Gastrocnemius medialis (tissue), 4 donors: ENCODE measurements around the gene OGG1. TPM values are rescaled to one million over a fixed set of nuclear protein-coding genes. Genes with fewer than 3 reads are reported as not detected.

Source experiments
- ATAC-seq, 2 donors: fragments of 150-250 bp; one replicate each; pipeline ENCODE4 v1.9.1; 2016
- DNase-seq, 2 donors: peaks; one replicate each; pipeline ENCODE4 v3.0.0-alpha.2; 2019
- H3K27ac ChIP-seq, 4 donors: fragments of 200-600 bp; sonication (generic); 1 replicate in 1 of 4; 2 replicates in 3 of 4; pipeline ENCODE4 v1.5.1; 2016 to 2018; ENCODE audit warnings: mild to moderate bottlenecking in 2 of 4, moderate library complexity in 1 of 4
- H3K27me3 ChIP-seq, 3 donors: fragments of 200-600 bp; sonication (generic) in 2 of 3; 1 replicate in 1 of 3; 2 replicates in 2 of 3; pipeline versions ENCODE4 v1.5.1 to v1.6.0; 2016 to 2019; ENCODE audit warnings: mild to moderate bottlenecking in 1 of 3, moderate library complexity in 1 of 3
- H3K36me3 ChIP-seq, 2 donors: fragments of 200-600 bp; sonication (generic) in 1 of 2; one replicate each; pipeline ENCODE4 v1.5.1; 2017 to 2018
- H3K4me1 ChIP-seq, 2 donors: fragments of 200-600 bp; sonication (generic) in 1 of 2; one replicate each; pipeline ENCODE4 v1.5.1; 2016 to 2017; ENCODE audit warnings: mild to moderate bottlenecking in 2 of 2
- H3K4me3 ChIP-seq, 4 donors: fragments of 200-600 bp; sonication (generic) in 3 of 4; 1 replicate in 1 of 4; 2 replicates in 3 of 4; pipeline ENCODE4 v1.5.1; 2016 to 2019; ENCODE audit warnings: mild to moderate bottlenecking in 2 of 4
- H3K9me3 ChIP-seq, 3 donors: fragments of 200-600 bp; sonication (generic) in 2 of 3; 1 replicate in 1 of 3; 2 replicates in 2 of 3; pipeline ENCODE4 v1.5.1; 2016 to 2019
- POLR2A ChIP-seq, 2 donors: fragments of 450-650 bp; IDR thresholded peaks; one replicate each; pipeline ENCODE4 v1.6.1; 2017; ENCODE audit warnings: antibody characterized with exemption in 2 of 2, mild to moderate bottlenecking in 2 of 2, moderate library complexity in 2 of 2
- in situ Hi-C, 4 donors: fragments of 200-750 bp; cut with MboI; loops; one replicate each; pipeline versions ENCODE4 v1.15.0 to v1.8.0; 2017; ENCODE audit warnings: low sequenced_read_pairs in 4 of 4
- intact Hi-C: fragments of 100-400 bp; cut with DNase I; formaldehyde crosslinking; loops from one replicate; pipeline ENCODE4 v1.15.1; 2023; ENCODE audit warnings: low total_unique reads
- total RNA-seq, 4 donors: library from RNA; depleted of rRNA; stranded (reverse); fragments of >200 nt; gene quantifications; one replicate each; pipeline versions ENCODE4 v1.1.0 to v1.2.3, GENCODE V29; 2016
- TF ChIP-seq, protein P1 (sequence below), 5 experiments: fragments of 450-650 bp in 3 of 5; fragments of 200-600 bp in 2 of 5; sonication (generic) in 2 of 5; IDR thresholded peaks in 4 of 5; conservative IDR thresholded peaks in 1 of 5; 1 replicate in 4 of 5; 2 replicates in 1 of 5; pipeline ENCODE4 v1.5.1; 2016 to 2019; ENCODE audit warnings: antibody characterized with exemption in 5 of 5, mild to moderate bottlenecking in 3 of 5, moderate library complexity in 3 of 5

OGG1 gene
- total RNA-seq, 4 donors from 2014 or later: 4.1 to 13.3 (median 7.4) TPM

DNA sequence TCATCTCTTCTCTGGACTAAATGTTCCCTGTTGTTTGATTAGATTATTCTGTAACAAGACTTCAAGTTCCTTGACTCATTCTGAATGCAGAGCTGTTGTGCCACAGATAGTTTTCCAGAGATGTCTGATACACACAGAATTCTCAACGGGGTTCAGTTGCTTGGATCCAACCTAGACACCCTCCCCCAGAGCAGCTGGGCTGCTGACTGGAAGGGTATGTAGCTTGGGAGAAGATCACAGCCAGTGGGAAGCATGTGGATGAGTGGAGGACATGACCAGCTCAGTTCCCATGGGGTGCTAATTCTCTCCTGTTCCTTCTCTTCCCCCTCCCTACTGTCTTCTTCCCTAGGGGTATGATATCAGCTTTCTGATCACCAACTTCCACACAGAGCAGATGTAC is 53.7 kb downstream of the OGG1 start:
- ATAC-seq (peak; percentile 31 to 55), DNase-seq (no peak)
- Histone ChIP-seq H3K4me3 (no peak overlapping the region), H3K36me3 (peaks cover 0 to 80% of the 10 kb centered on the region in 2 donors), H3K4me1 (peaks cover 7 to 10% of the 10 kb centered on the region in 2 donors), H3K9me3 (no peaks in the 10 kb centered on the region), H3K27me3 (no peaks in the 10 kb centered on the region), H3K27ac (peak overlapping the region; percentile 89 to 95 (median 93))
- in situ Hi-C loops: no loop called here
- TF ChIP-seq POLR2A (IDR thresholded peaks at IDR 0.05): no peak
- TF ChIP-seq, protein P1, sequence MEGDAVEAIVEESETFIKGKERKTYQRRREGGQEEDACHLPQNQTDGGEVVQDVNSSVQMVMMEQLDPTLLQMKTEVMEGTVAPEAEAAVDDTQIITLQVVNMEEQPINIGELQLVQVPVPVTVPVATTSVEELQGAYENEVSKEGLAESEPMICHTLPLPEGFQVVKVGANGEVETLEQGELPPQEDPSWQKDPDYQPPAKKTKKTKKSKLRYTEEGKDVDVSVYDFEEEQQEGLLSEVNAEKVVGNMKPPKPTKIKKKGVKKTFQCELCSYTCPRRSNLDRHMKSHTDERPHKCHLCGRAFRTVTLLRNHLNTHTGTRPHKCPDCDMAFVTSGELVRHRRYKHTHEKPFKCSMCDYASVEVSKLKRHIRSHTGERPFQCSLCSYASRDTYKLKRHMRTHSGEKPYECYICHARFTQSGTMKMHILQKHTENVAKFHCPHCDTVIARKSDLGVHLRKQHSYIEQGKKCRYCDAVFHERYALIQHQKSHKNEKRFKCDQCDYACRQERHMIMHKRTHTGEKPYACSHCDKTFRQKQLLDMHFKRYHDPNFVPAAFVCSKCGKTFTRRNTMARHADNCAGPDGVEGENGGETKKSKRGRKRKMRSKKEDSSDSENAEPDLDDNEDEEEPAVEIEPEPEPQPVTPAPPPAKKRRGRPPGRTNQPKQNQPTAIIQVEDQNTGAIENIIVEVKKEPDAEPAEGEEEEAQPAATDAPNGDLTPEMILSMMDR (IDR thresholded peaks at IDR 0.05 in 4 of 5, conservative IDR thresholded peaks at IDR 0.05 in 1 of 5): no peak
- intact Hi-C loops: loop anchor here (5.0 kb wide), 1 partner anchor 114 kb away; the partner anchor contains the start of gene IL17RC

DNA sequence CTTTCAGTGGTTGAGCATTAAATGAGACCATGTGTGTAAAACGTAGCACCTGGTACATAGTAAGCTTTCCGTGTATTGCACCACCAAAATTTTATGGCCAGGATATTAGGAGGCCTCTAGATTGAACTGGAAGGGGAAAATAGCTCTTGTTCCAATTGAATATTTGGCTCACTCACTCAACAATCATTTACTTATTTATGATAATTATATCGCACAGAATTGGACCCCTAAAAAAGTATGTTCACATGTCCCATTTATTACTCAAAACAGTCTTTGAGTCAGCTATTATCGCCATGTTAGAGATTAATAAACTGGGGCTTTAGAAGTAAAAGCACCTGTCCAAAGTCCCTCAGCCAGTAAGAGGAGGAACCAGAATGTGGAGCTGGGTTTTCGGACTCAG is 55.2 kb downstream of the OGG1 start:
- no peak for ATAC-seq
- intact Hi-C loops (loop anchor here (5.0 kb wide), 1 partner anchor 112 kb away; the partner anchor contains the start of gene IL17RC), in situ Hi-C loops (no loop called here)
- Histone ChIP-seq H3K4me1 (peaks cover 14 to 20% of the 10 kb centered on the region in 2 donors), H3K9me3 (no peaks in the 10 kb centered on the region), H3K4me3 (no peak overlapping the region), H3K36me3 (peaks cover 0 to 65% of the 10 kb centered on the region in 2 donors), H3K27ac (peak overlapping the region in 3 of 4 donors; percentile 89 to 95 (median 93)), H3K27me3 (no peaks in the 10 kb centered on the region)
- DNase-seq: no peak
- TF ChIP-seq, protein P1 (IDR thresholded peaks at IDR 0.05 in 4 of 5, conservative IDR thresholded peaks at IDR 0.05 in 1 of 5): no peak

DNA sequence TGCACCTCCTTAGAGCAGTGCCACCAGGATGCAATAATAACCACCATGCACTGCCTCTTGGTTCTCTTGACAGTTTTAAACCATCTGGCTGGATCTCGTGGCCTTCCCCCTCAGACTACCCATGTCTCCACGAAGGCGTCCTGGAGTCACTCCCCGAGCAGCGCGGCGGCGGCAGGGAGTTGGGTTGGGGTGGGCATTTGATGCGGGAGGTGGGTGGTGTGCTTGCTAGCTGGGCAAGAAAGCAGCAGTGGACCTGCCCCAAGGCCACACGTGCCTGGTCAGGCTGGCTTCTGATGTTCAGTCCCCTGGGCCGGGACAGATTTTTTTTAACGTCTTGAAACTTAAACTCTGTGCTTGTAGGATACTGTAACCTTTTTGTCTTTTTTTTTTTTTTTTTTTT is 56.4 kb downstream of the OGG1 start:
- no peak for TF ChIP-seq POLR2A (IDR thresholded peaks at IDR 0.05)
- TF ChIP-seq, protein P1 (IDR thresholded peaks at IDR 0.05 in 4 of 5, conservative IDR thresholded peaks at IDR 0.05 in 1 of 5): no peak
- Histone ChIP-seq H3K27ac (no peak overlapping the region), H3K27me3 (no peaks in the 10 kb centered on the region), H3K36me3 (peaks cover 0 to 54% of the 10 kb centered on the region in 2 donors), H3K4me1 (peaks cover 22 to 28% of the 10 kb centered on the region in 2 donors), H3K9me3 (no peaks in the 10 kb centered on the region), H3K4me3 (no peak overlapping the region)
- intact Hi-C loops: no loop called here
- in situ Hi-C loops: no loop called here
- ATAC-seq (no peak), DNase-seq (no peak)

Other genes with a start within 250 kb of the OGG1 start
- gene LHFPL4, start 196.1 kb upstream of the OGG1 start, total RNA-seq: not detected
- gene MTMR14, start 100.4 kb upstream of the OGG1 start, total RNA-seq: 10 to 100 TPM; 53.7 to 87.0 (median 68.3) TPM
- gene CPNE9, start 46.1 kb upstream of the OGG1 start, total RNA-seq: not detected
- 10 to 100 TPM; 12.0 to 19.5 (median 14.7) TPM for gene BRPF1, start 18.2 kb upstream of the OGG1 start, total RNA-seq
- gene CAMK1, start 20.0 kb downstream of the OGG1 start, total RNA-seq: 10 to 100 TPM in 1 of 4 donors, 1 to 10 TPM in 3; 2.1 to 11.6 (median 8.0) TPM
- 10 to 100 TPM; 58.1 to 83.5 (median 66.7) TPM for gene TADA3, start 42.5 kb downstream of the OGG1 start, total RNA-seq
- gene ARPC4, start 43.1 kb downstream of the OGG1 start, total RNA-seq: 100 to 1,000 TPM in 3 of 4 donors, 10 to 100 TPM in 1; 96.8 to 147 (median 143) TPM
- gene TTLL3, start 60.3 kb downstream of the OGG1 start, total RNA-seq: 10 to 100 TPM in 2 of 4 donors, 1 to 10 TPM in 2; 3.2 to 17.6 (median 8.5) TPM
- 10 to 100 TPM; 72.7 to 96.7 (median 75.5) TPM for gene RPUSD3, start 94.1 kb downstream of the OGG1 start, total RNA-seq
- 10 to 100 TPM in 1 of 4 donors, 1 to 10 TPM in 3; 1.4 to 13.4 (median 3.5) TPM for gene CIDEC, start 130.3 kb downstream of the OGG1 start, total RNA-seq
- gene JAGN1, start 140.7 kb downstream of the OGG1 start, total RNA-seq: 10 to 100 TPM; 42.8 to 96.4 (median 67.0) TPM
- 1 to 10 TPM in 1 of 4 donors, under 1 TPM in 2, not detected in 1; 0.20 to 1.5 (median 0.64) TPM for gene IL17RE, start 152.9 kb downstream of the OGG1 start, total RNA-seq
- 10 to 100 TPM; 14.8 to 67.3 (median 47.2) TPM for gene IL17RC, start 167.1 kb downstream of the OGG1 start, total RNA-seq
- 10 to 100 TPM; 31.6 to 42.3 (median 37.1) TPM for gene CRELD1, start 183.9 kb downstream of the OGG1 start, total RNA-seq
- 1 to 10 TPM in 3 of 4 donors, under 1 TPM in 1; 0.92 to 7.4 (median 2.5) TPM for gene PRRT3, start 202.5 kb downstream of the OGG1 start, total RNA-seq
- gene EMC3, start 236.9 kb downstream of the OGG1 start, total RNA-seq: 100 to 1,000 TPM; 147 to 329 (median 204) TPM